Stimulated activated CD8-positive, alpha-beta memory T cell treated with anti-CD3 and anti-CD28 coated beads, Interleukin-7, amount 100 ng/mL, for 4 hours (primary cell): Measurements from ENCODE around the gene MGMT.

Experiments
- DNase-seq, 2 donors: peaks; one replicate each; pipeline ENCODE4 v3.0.0-alpha.2; 2020; ENCODE audit warnings: low read depth in 2 of 2

MGMT gene

DNA sequence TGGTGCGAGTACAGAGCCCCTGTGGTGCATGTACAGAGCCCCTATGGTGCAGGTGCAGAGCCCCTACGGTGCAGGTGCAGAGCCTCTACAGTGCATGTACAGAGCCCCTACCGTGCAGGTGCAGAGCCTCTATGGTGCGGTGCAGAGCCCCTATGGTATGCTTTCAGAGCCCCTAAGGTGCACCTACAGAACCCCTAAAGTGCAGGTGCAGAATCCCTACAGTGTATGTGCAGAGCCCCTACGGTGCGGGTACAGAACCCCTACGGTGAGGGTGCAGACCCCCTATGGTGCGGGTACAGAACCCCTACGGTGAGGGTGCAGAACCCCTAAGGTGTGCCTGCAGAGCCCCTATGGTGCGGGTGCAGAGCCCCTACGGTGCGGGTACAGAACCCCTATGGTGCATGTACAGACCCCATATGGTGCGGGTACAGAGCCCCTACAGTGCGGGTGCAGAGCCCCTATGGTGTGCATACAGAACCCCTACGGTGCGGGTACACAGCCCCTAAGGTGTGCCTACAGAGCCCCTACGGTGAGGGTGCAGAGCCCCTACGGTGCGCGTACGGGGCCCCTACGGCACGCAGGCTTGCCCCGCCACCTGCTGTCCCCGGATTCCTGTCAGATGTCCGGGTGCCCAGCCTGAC, 53.5 kb downstream of the MGMT start:
- no peak for DNase-seq

GRCh38 chr10:129521161-129522025, 54.4 kb downstream of the MGMT start:
- no peak for DNase-seq

- DNase-seq = no peak
These were observed 55.1 kb downstream of the MGMT start for GRCh38 chr10:129522041-129522585.

DNA sequence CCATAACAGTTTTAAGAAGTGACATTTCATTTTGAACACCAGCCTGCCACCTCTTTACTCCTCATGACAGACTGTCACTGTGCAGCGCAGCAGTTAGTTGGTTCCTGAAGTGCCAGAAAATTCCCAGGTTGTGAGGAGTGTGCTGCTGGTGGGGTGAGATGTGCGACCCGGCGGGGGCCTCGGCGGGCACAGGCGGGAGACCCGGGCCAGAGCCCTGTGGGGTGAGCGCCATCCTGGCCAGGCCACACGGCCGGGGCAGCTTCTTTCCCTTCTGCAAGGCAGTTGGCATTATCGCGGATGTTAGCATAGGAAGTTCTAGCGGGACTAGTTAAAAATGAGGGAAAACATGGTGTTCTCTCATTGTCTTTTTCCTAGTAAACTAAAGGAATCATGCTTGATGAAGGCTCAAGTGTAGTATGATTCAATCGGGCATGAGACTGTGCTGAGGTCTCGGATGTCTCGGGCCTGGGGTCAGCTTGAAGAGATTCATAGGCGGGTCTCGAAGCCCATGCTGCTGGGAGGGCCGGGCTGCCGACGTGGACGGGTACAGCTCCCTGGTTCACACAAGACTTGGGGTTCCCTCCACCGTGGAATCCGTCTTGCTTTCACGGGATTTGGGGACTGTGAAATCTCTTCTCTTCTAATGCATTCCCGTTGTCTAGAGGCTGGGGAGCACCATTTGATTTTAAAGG, 56.1 kb downstream of the MGMT start:
- no peak for DNase-seq

GRCh38 chr10:129523723-129524316, 56.8 kb downstream of the MGMT start:
- DNase-seq = no peak

- DNase-seq = no peak
These were observed 57.9 kb downstream of the MGMT start for GRCh38 chr10:129524936-129525335.

- no peak for DNase-seq
These were observed 58.4 kb downstream of the MGMT start for GRCh38 chr10:129525401-129525801.

DNA sequence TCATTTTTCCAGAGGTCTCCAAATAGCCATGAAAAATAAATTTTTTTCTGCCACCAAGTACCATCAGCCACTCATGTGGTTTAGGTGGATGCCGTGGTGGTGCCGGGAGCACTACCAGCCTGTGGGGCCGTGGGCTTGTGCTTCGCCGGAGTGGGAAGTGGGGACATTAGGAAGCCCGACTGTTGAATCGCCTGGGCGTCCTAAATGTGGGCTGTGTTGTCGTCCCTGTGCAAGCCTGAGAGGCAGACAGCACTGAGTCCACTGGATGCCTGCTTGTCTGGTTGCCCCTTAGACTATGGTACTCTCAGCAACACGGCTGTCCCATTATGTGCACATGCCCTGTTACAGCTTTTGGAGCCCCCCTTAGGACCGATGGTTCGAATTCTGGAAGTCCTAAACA, 59.9 kb downstream of the MGMT start:
- DNase-seq = no peak

DNA sequence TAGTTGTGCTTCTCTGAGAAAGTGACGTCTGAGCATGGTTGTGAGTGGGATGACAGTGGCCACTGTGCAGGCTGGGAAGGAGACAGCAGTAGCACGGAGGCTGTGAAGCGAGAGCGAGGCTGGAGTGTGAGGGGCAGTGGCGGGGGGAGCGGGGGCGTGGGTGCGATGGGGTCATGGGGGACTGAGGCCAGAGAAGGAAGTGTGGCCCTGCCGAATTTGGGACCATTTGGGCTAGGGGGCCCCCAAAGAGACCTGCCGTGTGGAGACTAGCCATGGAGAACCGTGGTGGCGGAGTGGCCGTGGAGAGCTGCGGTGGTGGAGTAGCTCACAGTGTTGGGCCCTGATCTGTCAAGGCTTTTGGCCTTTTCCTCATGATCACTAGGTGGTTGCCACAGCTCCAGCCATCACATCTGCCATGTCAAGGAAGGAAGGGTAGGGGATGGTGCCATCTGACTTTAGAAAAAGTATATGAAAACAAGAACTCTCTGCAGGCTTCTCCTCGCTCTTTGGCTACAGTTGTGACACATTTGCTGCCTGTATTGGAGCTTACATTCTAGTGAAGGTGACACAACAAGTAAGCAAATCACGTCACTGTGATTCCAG, 61.4 kb downstream of the MGMT start:
- DNase-seq = no peak

GRCh38 chr10:129530581-129530980, 63.5 kb downstream of the MGMT start:
- DNase-seq = no peak

DNA sequence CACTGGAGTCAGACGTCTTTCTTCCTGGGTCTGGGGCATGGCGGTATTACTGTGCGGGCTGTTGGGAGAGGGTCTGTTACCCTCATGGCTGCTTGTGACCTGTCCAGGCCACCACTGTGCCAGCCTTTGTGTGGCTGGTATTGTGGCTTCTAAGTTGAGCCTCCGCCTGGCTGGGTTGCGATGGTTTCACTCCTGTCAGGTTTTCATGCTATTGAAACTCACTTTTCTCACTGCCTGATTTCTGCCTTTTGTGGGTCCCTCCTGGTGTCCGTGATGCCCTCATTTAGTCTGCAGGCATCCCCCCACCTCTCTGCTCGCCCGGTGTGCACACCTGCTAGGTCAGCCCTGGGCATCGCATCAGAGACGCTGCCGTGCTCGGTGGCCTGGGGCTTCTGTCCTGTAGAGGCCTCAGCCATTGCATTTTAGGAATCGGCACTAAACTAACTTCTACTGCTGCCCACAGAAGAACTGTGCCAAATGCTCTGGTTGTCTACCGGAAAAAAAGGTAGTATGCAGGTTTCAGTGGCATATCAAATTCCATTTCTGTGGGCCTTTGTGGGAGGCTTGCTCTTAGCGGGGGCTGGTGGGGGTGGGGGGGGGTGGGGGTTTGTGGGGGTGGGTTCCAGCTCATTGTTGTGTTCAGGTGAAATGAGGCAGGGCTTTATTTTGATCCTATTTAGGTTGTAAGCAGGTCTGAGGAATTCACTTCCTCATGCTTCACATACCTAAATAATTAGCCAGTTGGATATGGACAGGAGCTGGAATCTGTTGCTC, 64.3 kb downstream of the MGMT start:
- DNase-seq = no peak

- no peak for DNase-seq
These were observed 65.1 kb downstream of the MGMT start for GRCh38 chr10:129531969-129532660.

GRCh38 chr10:129532838-129533237, 65.8 kb downstream of the MGMT start:
- DNase-seq = no peak

DNA sequence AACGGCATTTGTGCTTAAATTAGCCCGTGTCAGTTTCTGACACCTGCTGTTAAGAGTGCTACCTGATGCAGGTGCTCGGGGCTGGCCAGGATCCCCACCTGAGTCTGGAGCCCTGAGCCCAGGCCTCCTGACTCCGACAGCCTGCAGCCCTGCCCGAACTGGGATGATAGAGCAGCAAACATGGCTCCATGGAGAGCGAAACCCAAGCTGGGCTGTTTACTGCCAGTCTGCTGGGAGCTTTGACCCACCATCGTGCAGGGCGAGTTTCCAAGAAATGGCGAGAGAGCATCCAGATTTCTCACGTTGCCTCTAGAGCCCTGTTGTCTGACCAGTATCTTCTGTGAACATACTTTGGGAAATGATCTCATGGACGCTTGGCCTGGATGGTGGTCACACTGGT, 66.2 kb downstream of the MGMT start:
- DNase-seq = no peak

- no peak for DNase-seq
These were observed 67.8 kb downstream of the MGMT start for GRCh38 chr10:129534826-129535225.

- DNase-seq = no peak
These were observed 69.3 kb downstream of the MGMT start for GRCh38 chr10:129536336-129536735.

- no peak for DNase-seq
These were observed 70.1 kb downstream of the MGMT start for GRCh38 chr10:129537151-129537550.

DNA sequence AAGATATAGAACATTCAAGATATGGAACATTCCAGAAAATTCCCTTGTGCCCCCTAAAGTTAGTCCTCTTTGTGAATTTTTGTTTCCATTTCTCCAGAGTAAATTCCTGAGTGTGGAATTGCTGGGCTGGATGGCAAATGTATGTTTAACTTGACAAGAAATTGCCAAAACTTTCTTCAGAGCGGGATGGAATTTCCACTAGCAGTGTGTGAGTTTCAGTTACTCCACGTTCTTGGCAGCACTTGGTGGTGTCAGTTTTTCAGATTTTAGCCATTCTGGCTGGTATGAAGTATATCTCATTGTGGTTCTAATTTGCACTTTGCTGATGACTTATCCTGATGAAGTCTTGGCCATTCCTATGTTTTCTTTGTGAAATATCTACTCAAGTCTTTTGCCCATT, 71.2 kb downstream of the MGMT start:
- no peak for DNase-seq

- no peak for DNase-seq
These were observed 74.2 kb downstream of the MGMT start for GRCh38 chr10:129541200-129541599.
